Small intestine (tissue), 7 donors: Measurements from ENCODE around the gene UBE2Q1. TPM values are rescaled to one million over a fixed set of nuclear protein-coding genes. Genes with fewer than 3 reads are reported as not detected.

Experiments used
- DNase-seq, 2 donors: peaks; one replicate each; pipeline versions ENCODE4 v3.0.0 to v3.0.0-alpha.2; 2013
- FAIRE-seq: peaks from 2 replicates; lab custom pipeline; 2012; peaks lifted over from hg19 to GRCh38; lab: Jason Lieb, UNC
- H3K27ac ChIP-seq, 3 donors: one replicate each; pipeline ENCODE4 v1.5.1; 2013; ENCODE audit warnings: low read length in 2 of 3, mild to moderate bottlenecking in 2 of 3, control low read depth in 1 of 3, inconsistent platforms in 1 of 3, low read depth in 1 of 3, moderate library complexity in 1 of 3
- H3K27me3 ChIP-seq, 3 donors: one replicate each; pipeline ENCODE4 v1.6.1; 2013; ENCODE audit warnings: low read length in 3 of 3, inconsistent platforms in 1 of 3; ENCODE audit not compliant: control insufficient read depth in 3 of 3, insufficient read depth in 3 of 3
- H3K36me3 ChIP-seq, 3 donors: one replicate each; pipeline ENCODE4 v1.6.1; 2013; ENCODE audit warnings: low read length in 3 of 3, inconsistent platforms in 1 of 3, low read depth in 1 of 3, mild to moderate bottlenecking in 1 of 3, moderate library complexity in 1 of 3; ENCODE audit not compliant: control insufficient read depth in 3 of 3, insufficient read depth in 2 of 3
- H3K4me1 ChIP-seq, 3 donors: one replicate each; pipeline ENCODE4 v1.6.1; 2013; ENCODE audit warnings: low read length in 2 of 3, inconsistent platforms in 1 of 3, low read depth in 1 of 3, mild to moderate bottlenecking in 1 of 3, moderate library complexity in 1 of 3; ENCODE audit not compliant: control insufficient read depth in 3 of 3, insufficient read depth in 2 of 3
- H3K4me3 ChIP-seq, 3 donors: one replicate each; pipeline ENCODE4 v1.5.1; 2013; ENCODE audit warnings: low read length in 3 of 3, control low read depth in 1 of 3, inconsistent platforms in 1 of 3, low read depth in 1 of 3, mild to moderate bottlenecking in 1 of 3, moderate library complexity in 1 of 3
- H3K9me3 ChIP-seq, 2 donors: one replicate each; pipeline ENCODE4 v1.6.1; 2013; ENCODE audit warnings: low read depth in 1 of 2, low read length in 1 of 2; ENCODE audit not compliant: control insufficient read depth in 2 of 2, insufficient read depth in 1 of 2
- WGBS, 3 donors: extraction: QIAGEN DNeasy Blood & Tissue Kit; methylation state at CpG; one replicate each; pipeline ENCODE4 v1.1.7; 2013; 5-methylcytosine and 5-hydroxymethylcytosine counted together
- polyA plus RNA-seq, 4 donors: library from polyadenylated mRNA; stranded (reverse) in 3 of 4; unstranded in 1 of 4; fragments of 200-250 nt in 3 of 4; fragments of 120-200 nt in 1 of 4; gene quantifications; one replicate each; pipeline versions ENCODE4 v1.2.1 to v1.2.3, GENCODE V29; 2013
- donor health status: healthy with polysubstance abuse.
- donor health status: control.
- donor health status: control.
- donor health status: Bipolar disorder and iron deficiency.
- donor health status: healthy.

Gene UBE2Q1
- polyA plus RNA-seq, 4 donors, result 37.1 to 69.1 (median 38.6) TPM

DNA sequence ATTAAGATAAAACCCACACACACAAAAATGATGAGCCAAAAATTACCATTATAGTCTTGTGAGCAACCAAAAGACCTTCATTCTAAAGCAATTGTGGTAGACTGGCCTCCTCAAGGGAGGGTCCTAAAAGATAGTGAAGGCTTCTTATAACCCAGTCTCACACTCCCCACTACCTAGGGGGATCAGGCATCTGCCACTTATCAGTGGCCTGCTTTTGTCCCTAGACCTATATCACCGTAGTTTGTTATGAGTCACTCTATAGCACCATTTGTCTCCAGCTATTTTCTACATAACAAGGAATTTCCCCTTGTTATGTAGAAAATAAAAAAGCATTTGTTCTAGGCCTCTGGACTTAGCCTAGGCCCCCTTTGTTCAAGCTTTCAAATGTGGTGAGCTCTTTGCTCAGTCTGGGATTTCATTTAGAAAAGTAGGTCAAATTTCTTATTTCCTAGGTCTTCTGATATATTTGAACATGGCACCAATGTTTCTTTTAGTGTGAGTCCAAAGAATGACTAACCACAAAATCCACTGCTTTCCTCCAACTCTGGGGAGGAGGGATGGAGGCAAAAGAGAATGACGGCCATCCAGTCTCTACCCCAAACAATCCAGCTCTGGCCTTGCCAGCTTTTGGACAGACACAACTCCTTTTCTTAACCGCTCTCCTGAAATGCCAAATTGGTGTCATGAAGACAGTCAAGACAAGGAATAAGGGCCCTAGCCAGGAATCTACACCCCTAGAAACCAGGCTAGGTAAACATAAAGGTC is 40.6 kb upstream of the UBE2Q1 start:
- H3K36me3 ChIP-seq, result peaks cover 26 to 73% (median 43%) of the 10 kb centered on the region in 3 donors
- FAIRE-seq (no peak), DNase-seq (no peak)
- H3K9me3 ChIP-seq, result no peaks in the 10 kb centered on the region
- H3K4me3 ChIP-seq, result no peak overlapping the region
- 67 to 77% (median 72%) methylated on average over 3 of the region's 3 CpGs for WGBS, 3 donors
- peaks cover 0 to 2% (median 0%) of the 10 kb centered on the region in 3 donors for H3K4me1 ChIP-seq
- H3K27ac ChIP-seq, result no peak overlapping the region
- no peaks in the 10 kb centered on the region for H3K27me3 ChIP-seq

DNA sequence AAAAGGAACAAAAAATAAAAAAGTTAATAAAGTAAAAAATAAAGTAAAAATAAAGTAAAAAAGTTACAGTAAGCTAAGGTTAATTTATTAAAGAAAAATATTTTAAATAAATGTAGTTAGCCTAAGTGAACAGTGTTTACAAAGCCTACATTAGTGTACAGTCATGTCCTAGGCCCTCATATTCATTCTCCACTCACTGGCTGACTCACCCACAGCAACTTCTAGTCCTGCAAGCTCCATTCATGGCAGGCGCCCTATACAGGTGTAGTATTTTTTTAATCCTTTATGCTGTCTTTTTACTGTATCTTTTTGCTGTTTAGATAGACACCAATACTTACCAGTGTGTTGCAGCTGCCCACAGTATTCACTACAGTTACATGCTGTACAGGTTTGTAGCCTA is 37.2 kb upstream of the UBE2Q1 start:
- DNase-seq (no peak), FAIRE-seq (no peak)
- Histone ChIP-seq H3K4me3 (no peak overlapping the region), H3K27ac (no peak overlapping the region), H3K36me3 (peaks cover 39 to 68% (median 41%) of the 10 kb centered on the region in 3 donors), H3K9me3 (no peaks in the 10 kb centered on the region), H3K27me3 (no peaks in the 10 kb centered on the region), H3K4me1 (no peaks in the 10 kb centered on the region)
- WGBS, 3 donors, result 88 to 91% (median 88%) methylated on average over 1 of the region's 1 CpG

DNA sequence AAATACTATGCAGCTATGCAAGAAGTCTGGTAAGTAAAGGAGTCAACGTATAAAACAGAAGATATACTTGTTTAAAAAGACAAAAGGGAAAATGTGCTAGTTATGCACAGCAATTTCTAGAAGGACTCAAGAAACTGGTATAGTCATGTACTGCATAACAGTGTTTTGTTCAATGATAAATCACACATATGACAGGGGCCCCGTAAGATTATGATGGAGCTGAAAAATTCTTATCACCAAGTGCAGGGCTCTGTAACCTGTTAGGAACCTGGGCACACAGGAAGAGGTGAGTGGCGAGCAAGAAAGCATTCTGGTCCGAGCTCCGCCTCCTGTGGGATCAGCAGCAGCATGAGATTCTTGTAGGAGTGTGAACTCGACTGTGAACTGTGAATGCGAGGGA is 36.3 kb upstream of the UBE2Q1 start:
- no peak overlapping the region for H3K27ac ChIP-seq
- 86 to 87% (median 87%) methylated on average over 7 of the region's 7 CpGs for WGBS, 3 donors

DNA sequence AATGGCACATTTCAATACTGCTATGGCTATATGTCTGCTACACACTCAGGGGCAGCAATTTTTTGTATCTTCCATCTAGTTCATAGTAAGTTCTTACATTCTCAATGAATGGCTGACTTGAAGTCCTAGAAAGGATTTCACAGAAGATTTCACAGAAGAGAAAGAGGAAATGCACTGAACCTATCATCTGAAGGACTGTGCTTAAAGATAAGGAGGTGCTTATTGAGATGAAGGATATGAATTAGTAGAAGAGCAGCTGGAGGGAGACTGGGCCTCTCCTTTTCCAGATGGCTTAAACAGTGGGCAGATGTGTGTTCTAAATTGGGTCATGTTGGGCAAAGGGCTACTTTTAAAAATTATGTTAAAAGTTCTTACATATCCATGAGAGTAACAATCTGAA is 34.9 kb upstream of the UBE2Q1 start:
- H3K4me1 ChIP-seq, result no peaks in the 10 kb centered on the region
- H3K4me3 ChIP-seq, result no peak overlapping the region
- no peaks in the 10 kb centered on the region for H3K27me3 ChIP-seq
- no peaks in the 10 kb centered on the region for H3K9me3 ChIP-seq
- no peak overlapping the region for H3K27ac ChIP-seq
- no peak for FAIRE-seq
- peaks cover 51 to 76% (median 53%) of the 10 kb centered on the region in 3 donors for H3K36me3 ChIP-seq
- no peak for DNase-seq

More for the DNA sequence above, 36.3 kb upstream of the UBE2Q1 start:
- Histone ChIP-seq H3K9me3 (no peaks in the 10 kb centered on the region), H3K36me3 (peaks cover 46 to 70% (median 46%) of the 10 kb centered on the region in 3 donors), H3K4me1 (no peaks in the 10 kb centered on the region), H3K27me3 (no peaks in the 10 kb centered on the region), H3K4me3 (no peak overlapping the region)
- DNase-seq (no peak), FAIRE-seq (no peak)

DNA sequence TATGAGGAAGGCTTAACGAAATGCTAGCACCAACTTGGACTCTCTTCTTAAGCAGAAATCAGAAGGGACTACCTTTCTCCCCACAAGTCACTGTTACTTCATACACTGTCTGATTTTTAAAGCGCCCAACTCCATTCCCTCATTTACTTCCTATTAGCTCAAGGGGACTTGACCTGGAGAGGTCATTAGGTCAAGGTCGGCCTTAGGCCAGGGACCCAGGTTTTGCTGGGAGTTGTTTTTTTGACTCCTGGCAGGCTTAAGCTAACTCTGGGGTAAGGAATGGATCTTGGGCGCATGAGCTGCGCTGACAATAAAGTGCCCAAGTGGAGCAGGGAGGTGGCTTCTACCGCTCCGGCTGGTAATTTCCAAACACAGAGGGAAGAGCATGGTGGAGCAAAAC is 32.7 kb upstream of the UBE2Q1 start:
- no peak overlapping the region for H3K4me3 ChIP-seq
- H3K4me1 ChIP-seq, result no peaks in the 10 kb centered on the region
- no peaks in the 10 kb centered on the region for H3K27me3 ChIP-seq
- FAIRE-seq (no peak), DNase-seq (no peak)
- no peaks in the 10 kb centered on the region for H3K9me3 ChIP-seq
- 94 to 95% (median 95%) methylated on average over 7 of the region's 7 CpGs for WGBS, 3 donors
- H3K27ac ChIP-seq, result no peak overlapping the region
- H3K36me3 ChIP-seq, result peaks cover 48 to 74% (median 53%) of the 10 kb centered on the region in 3 donors

DNA sequence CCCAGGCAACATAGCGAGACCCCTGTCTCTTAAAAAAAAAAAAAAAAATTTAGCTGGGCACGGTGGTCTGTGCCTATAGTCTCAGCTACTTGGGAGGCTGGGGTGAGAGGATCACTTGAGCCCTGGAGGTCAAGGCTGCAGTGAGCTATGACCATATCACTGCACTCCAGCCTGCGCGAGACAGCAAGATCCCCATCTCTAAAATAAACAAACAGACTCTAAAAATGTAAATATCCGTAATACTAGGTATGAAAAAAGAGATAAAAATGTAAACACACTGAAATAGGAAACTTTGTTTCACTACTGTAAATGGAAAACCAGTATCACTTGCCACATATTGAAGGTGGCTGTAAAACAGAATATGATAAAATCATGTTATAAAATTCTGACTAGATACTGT is 32.3 kb upstream of the UBE2Q1 start:
- H3K9me3 ChIP-seq, result no peaks in the 10 kb centered on the region
- DNase-seq (no peak), FAIRE-seq (no peak)
- H3K27me3 ChIP-seq, result no peaks in the 10 kb centered on the region
- H3K36me3 ChIP-seq, result peaks cover 53 to 74% (median 54%) of the 10 kb centered on the region in 3 donors
- no peak overlapping the region for H3K4me3 ChIP-seq
- H3K4me1 ChIP-seq, result no peaks in the 10 kb centered on the region
- 69 to 87% (median 84%) methylated on average over 5 of the region's 5 CpGs for WGBS, 3 donors
- H3K27ac ChIP-seq, result no peak overlapping the region

DNA sequence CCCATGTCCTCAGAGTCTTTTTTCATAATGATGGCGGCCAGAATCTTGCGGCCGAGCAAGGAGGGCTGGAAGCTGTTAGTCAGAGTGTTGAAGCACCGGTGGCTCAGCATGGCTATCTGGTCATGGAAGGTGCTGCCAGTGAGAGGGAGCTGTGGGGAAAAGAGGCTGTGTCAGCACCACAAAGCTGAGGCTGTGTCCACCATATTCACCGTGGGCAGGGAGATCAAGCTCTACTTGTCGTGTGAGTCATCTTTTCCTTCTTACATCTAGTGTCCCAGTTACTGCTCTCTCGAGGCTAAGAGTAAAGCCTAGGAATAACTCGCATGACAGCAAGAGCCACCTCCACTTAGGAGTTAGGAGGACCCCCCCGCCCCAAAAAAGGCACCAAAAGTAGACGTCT is 31.3 kb upstream of the UBE2Q1 start:
- H3K9me3 ChIP-seq, result no peaks in the 10 kb centered on the region
- H3K27me3 ChIP-seq, result no peaks in the 10 kb centered on the region
- peaks cover 57 to 75% (median 61%) of the 10 kb centered on the region in 3 donors for H3K36me3 ChIP-seq
- DNase-seq, result no peak
- no peak for FAIRE-seq
- H3K27ac ChIP-seq, result no peak overlapping the region
- H3K4me3 ChIP-seq, result no peak overlapping the region
- no peaks in the 10 kb centered on the region for H3K4me1 ChIP-seq
- 79 to 83% (median 81%) methylated on average over 9 to 10 of the region's 10 CpGs for WGBS, 3 donors

DNA sequence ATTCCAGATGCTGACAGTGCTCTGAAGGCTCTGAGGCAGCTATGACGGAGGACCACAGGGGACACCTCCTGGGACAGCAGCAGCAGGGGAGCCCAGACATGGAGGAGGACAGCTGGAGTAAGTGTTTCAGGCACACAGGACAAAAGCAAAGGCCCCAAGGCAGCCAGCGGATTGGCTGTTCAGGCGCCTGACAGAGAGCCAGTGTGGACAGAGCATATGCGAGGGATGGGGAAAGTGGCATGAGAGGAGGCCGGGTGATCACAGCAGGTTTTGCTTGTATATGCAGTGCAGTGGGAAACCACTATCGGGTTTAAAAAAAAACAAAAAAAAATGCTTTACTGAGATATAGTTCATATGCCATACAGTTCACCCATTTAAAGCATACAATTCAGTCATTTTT is 28.2 kb upstream of the UBE2Q1 start:
- H3K4me1 ChIP-seq, result no peaks in the 10 kb centered on the region
- peaks cover 68 to 86% (median 70%) of the 10 kb centered on the region in 3 donors for H3K36me3 ChIP-seq
- FAIRE-seq, result no peak
- DNase-seq, result no peak
- 94 to 97% (median 97%) methylated on average over 6 of the region's 6 CpGs for WGBS, 3 donors
- no peaks in the 10 kb centered on the region for H3K9me3 ChIP-seq
- no peak overlapping the region for H3K27ac ChIP-seq
- H3K4me3 ChIP-seq, result no peak overlapping the region
- no peaks in the 10 kb centered on the region for H3K27me3 ChIP-seq
